HFFc6 (cell line): Measurements from ENCODE around the gene HMGN5. TPM values are rescaled to one million over a fixed set of nuclear protein-coding genes. Genes with fewer than 3 reads are reported as not detected.

Experiments used
- DNase-seq: peaks from one replicate; pipeline ENCODE4 v3.0.0-alpha.2; 2018
- H3K27ac Mint-ChIP-seq: 2 replicates; pipeline ENCODE4 v1.8.0; 2020; ENCODE audit warnings: mild to moderate bottlenecking, mixed read lengths
- H3K27me3 Mint-ChIP-seq: 2 replicates; pipeline ENCODE4 v1.8.0; 2021; ENCODE audit warnings: mild to moderate bottlenecking, moderate library complexity, mixed read lengths; ENCODE audit not compliant: insufficient read depth
- H3K36me3 Mint-ChIP-seq: 2 replicates; pipeline ENCODE4 v1.8.0; 2021; ENCODE audit warnings: low read depth, mixed read lengths
- H3K4me1 Mint-ChIP-seq: 2 replicates; pipeline ENCODE4 v1.8.0; 2020; ENCODE audit warnings: low read depth, mixed read lengths
- H3K4me3 Mint-ChIP-seq: 2 replicates; pipeline ENCODE4 v1.8.0; 2020; ENCODE audit warnings: mild to moderate bottlenecking, moderate library complexity, mixed read lengths
- H3K9me3 Mint-ChIP-seq: 2 replicates; pipeline ENCODE4 v1.8.0; 2020; ENCODE audit warnings: mild to moderate bottlenecking, mixed read lengths
- CTCF ChIP-seq: fragments of 200-600 bp; sonication (generic); IDR thresholded peaks from 2 replicates; pipeline ENCODE4 v1.5.0; 2021; ENCODE audit warnings: antibody characterized with exemption, mild to moderate bottlenecking
- long read RNA-seq: library from polyadenylated mRNA; unstranded; transcript quantifications from one replicate; pipeline ENCODE4 v2.0.0, GENCODE V29; 2019
- total RNA-seq, 6 experiments: library from RNA; stranded (reverse); fragmentation: NEBNext Ultra II Directional; extraction: Animal tissue kit (Norgen Biotek cat#: 25700); gene quantifications; 2 replicates in 1 of 6; 3 replicates in 5 of 6; pipeline ENCODE4 v1.2.3, GENCODE V29; 2021

Gene HMGN5
- 1 to 10 TPM; 1.2 to 2.5 (median 1.9) TPM for total RNA-seq
- long read RNA-seq, partial matches to known transcripts = 1 of 3 reads
- long read RNA-seq, other reads (novel, unspliced or antisense) = 1 of 3 reads

- Mint-ChIP-seq H3K27me3 (no peaks in the 10 kb centered on the region; the same call in 1 of the 2 replicates), H3K27ac (peak within 1 kb of the TSS; percentile 96), H3K4me1 (peaks cover 18% of the 10 kb centered on the region), H3K4me3 (peak within 1 kb of the TSS; percentile 97), H3K36me3 (peaks cover 6% of the 10 kb centered on the region), H3K9me3 (no peaks in the 10 kb centered on the region)
- peak; percentile 81 for DNase-seq
- no peak for TF ChIP-seq CTCF
These were observed at the start of gene HMGN5, which contains the start of gene SH3BGRL for GRCh38 chrX:81201671-81202455. Gene HMGN5, minus strand, starts transcription at chrX:81201913. Its CDS starts 80,364 bp downstream, at chrX:81121549. Gene SH3BGRL, plus strand, starts transcription at chrX:81202102. Its CDS starts 99 bp downstream, at chrX:81202201.

DNA sequence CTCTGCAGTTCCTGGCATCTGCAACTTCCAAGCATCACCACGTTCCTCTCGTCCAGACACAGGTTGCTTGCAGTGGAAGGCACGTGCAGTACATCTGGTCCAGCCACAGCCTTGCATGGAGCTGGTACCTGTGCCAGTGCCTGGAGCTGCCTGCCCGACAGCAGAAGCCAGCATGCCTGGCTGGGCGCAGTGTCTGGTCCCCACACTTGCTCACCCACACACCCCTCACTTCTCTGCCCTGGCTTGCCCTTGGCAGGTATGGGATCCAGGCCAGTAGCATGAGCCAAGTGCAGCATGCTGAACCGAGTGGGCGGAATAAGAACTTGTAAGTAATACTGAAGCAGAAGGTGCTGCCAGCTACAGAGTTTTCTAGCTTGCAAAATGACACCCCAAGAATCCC lies 40.0 kb upstream of the HMGN5 start:
- no peak overlapping the region for H3K27ac Mint-ChIP-seq
- peaks cover 16% of the 10 kb centered on the region; the same call in 1 of the 2 replicates for H3K36me3 Mint-ChIP-seq
- no peaks in the 10 kb centered on the region for H3K27me3 Mint-ChIP-seq
- H3K9me3 Mint-ChIP-seq = no peaks in the 10 kb centered on the region
- H3K4me1 Mint-ChIP-seq = no peaks in the 10 kb centered on the region
- TF ChIP-seq CTCF = no peak
- no peak for DNase-seq
- no peak overlapping the region for H3K4me3 Mint-ChIP-seq

GRCh38 chrX:81240701-81241331 lies 39.1 kb upstream of the HMGN5 start:
- H3K4me3 Mint-ChIP-seq = no peak overlapping the region

GRCh38 chrX:81238166-81238565 lies 36.5 kb upstream of the HMGN5 start:
- Mint-ChIP-seq H3K36me3 (peaks cover 16% of the 10 kb centered on the region; the same call in 1 of the 2 replicates), H3K4me1 (no peaks in the 10 kb centered on the region), H3K9me3 (no peaks in the 10 kb centered on the region), H3K27ac (no peak overlapping the region), H3K27me3 (no peaks in the 10 kb centered on the region), H3K4me3 (no peak overlapping the region)
- no peak for TF ChIP-seq CTCF
- DNase-seq = no peak

More at GRCh38 chrX:81240701-81241331, 39.1 kb upstream of the HMGN5 start:
- H3K9me3 Mint-ChIP-seq = no peaks in the 10 kb centered on the region
- no peak overlapping the region for H3K27ac Mint-ChIP-seq
- no peak for TF ChIP-seq CTCF
- no peaks in the 10 kb centered on the region for H3K27me3 Mint-ChIP-seq
- no peaks in the 10 kb centered on the region for H3K4me1 Mint-ChIP-seq
- peaks cover 16% of the 10 kb centered on the region; the same call in 1 of the 2 replicates for H3K36me3 Mint-ChIP-seq
- no peak for DNase-seq

GRCh38 chrX:81237516-81237915 lies 35.8 kb upstream of the HMGN5 start:
- Mint-ChIP-seq H3K4me3 (no peak overlapping the region), H3K36me3 (peaks cover 16% of the 10 kb centered on the region; the same call in 1 of the 2 replicates), H3K9me3 (no peaks in the 10 kb centered on the region), H3K4me1 (no peaks in the 10 kb centered on the region), H3K27ac (no peak overlapping the region), H3K27me3 (no peaks in the 10 kb centered on the region)
- no peak for DNase-seq
- TF ChIP-seq CTCF = no peak
